Thyroid gland (tissue), 4 donors: ENCODE measurements around the gene PARD3B.

Source experiments
- POLR2A ChIP-seq, 2 donors: fragments of 450-650 bp; IDR thresholded peaks; one replicate each; pipeline ENCODE4 v1.6.1; 2017; ENCODE audit warnings: antibody characterized with exemption in 2 of 2, mild to moderate bottlenecking in 2 of 2, moderate library complexity in 1 of 2
- TF ChIP-seq, protein P1 (sequence below), 6 experiments: fragments of 200-600 bp in 3 of 6; fragments of 450-650 bp in 3 of 6; sonication (generic) in 3 of 6; IDR thresholded peaks; one replicate each; pipeline ENCODE4 v1.5.1; 2016 to 2019; ENCODE audit warnings: antibody characterized with exemption in 6 of 6, mild to moderate bottlenecking in 2 of 6, inconsistent platforms in 1 of 6, moderate library complexity in 1 of 6

DNA sequence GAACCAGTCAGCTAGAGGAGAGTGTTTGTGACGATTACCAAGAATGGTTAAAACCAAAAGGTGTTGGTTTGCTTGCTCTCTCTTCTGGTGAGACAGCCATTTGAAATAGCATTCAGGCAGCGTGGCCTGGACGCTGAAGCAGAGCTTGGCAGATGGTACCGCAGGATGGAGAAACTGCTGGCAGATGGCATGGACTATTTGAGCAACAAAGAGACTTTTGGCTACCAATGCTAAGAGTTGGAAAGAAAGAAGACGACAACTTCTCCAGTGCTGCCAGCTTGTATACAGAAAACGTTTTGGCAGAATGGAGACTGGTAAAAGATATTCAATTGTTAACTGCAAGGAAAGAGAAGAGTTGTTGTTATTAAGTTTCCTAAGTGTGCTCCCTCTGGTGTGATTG, 315.0 kb downstream of the PARD3B start:
- TF ChIP-seq, protein P1, sequence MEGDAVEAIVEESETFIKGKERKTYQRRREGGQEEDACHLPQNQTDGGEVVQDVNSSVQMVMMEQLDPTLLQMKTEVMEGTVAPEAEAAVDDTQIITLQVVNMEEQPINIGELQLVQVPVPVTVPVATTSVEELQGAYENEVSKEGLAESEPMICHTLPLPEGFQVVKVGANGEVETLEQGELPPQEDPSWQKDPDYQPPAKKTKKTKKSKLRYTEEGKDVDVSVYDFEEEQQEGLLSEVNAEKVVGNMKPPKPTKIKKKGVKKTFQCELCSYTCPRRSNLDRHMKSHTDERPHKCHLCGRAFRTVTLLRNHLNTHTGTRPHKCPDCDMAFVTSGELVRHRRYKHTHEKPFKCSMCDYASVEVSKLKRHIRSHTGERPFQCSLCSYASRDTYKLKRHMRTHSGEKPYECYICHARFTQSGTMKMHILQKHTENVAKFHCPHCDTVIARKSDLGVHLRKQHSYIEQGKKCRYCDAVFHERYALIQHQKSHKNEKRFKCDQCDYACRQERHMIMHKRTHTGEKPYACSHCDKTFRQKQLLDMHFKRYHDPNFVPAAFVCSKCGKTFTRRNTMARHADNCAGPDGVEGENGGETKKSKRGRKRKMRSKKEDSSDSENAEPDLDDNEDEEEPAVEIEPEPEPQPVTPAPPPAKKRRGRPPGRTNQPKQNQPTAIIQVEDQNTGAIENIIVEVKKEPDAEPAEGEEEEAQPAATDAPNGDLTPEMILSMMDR (IDR thresholded peaks at IDR 0.05), result no peak
- TF ChIP-seq POLR2A (IDR thresholded peaks at IDR 0.05), result no peak
